H1 (cell line): ENCODE results near the gene PC. TPM values are rescaled to one million over a fixed set of nuclear protein-coding genes. Genes with fewer than 3 reads are reported as not detected.
A peak's percentile ranks its signal among the peaks of the same experiment; 100 is the strongest.

Source experiments
- CTCF ChIA-PET: fragments of 300-600 bp; sonication (Branson Sonifier 250); formaldehyde crosslinking; loops from one replicate; lab custom pipeline; 2021; ENCODE audit not compliant: partially characterized antibody; lab: Charles Lee
- POLR2A ChIA-PET: fragments of 300-600 bp; sonication (Branson Sonifier 250); formaldehyde crosslinking; loops from one replicate; lab custom pipeline; 2021; ENCODE audit warnings: inconsistent platforms; ENCODE audit not compliant: partially characterized antibody; lab: Charles Lee
- DNase-seq, 2 experiments: peaks; one replicate each; pipeline versions ENCODE4 v3.0.0 to v3.0.0-alpha.2; 2010 to 2022; ENCODE audit warnings: low spot score in 2 of 2, low read depth in 1 of 2, mixed read lengths in 1 of 2
- FAIRE-seq: peaks from 2 replicates; lab custom pipeline; 2011; peaks lifted over from hg19 to GRCh38; lab: Jason Lieb, UNC
- H2AFZ ChIP-seq: 2 replicates; pipeline ENCODE4 v1.8.1; 2012; ENCODE audit warnings: low read length, inconsistent platforms
- H2AK5ac ChIP-seq: 2 replicates; pipeline ENCODE4 v1.6.1; 2013; ENCODE audit warnings: low read depth, low read length
- H2BK120ac ChIP-seq: replicated peaks from 2 replicates; pipeline ENCODE3; 2013; ENCODE audit warnings: low read depth, low read length, inconsistent platforms
- H2BK12ac ChIP-seq: 2 replicates; pipeline ENCODE4 v1.6.1; 2013; ENCODE audit warnings: low read depth, low read length
- H2BK15ac ChIP-seq: 2 replicates; pipeline ENCODE4 v1.6.1; 2013; ENCODE audit warnings: low read length
- H2BK20ac ChIP-seq: 2 replicates; pipeline ENCODE4 v1.6.1; 2013; ENCODE audit warnings: low read length
- H2BK5ac ChIP-seq: 2 replicates; pipeline ENCODE4 v1.6.1; 2013; ENCODE audit warnings: low read depth, low read length
- H3K14ac ChIP-seq: 2 replicates; pipeline ENCODE4 v1.6.1; 2013; ENCODE audit warnings: inconsistent platforms; ENCODE audit not compliant: insufficient read length
- H3K18ac ChIP-seq: 2 replicates; pipeline ENCODE4 v1.6.1; 2013; ENCODE audit warnings: low read length; ENCODE audit errors: extremely low read depth
- H3K23ac ChIP-seq: 2 replicates; pipeline ENCODE4 v1.6.1; 2013; ENCODE audit warnings: inconsistent platforms; ENCODE audit not compliant: insufficient read length
- H3K23me2 ChIP-seq: 2 replicates; pipeline ENCODE4 v1.6.1; 2013; ENCODE audit warnings: low read depth, low read length
- H3K27ac ChIP-seq: 2 replicates; pipeline ENCODE4 v1.6.1; 2011; ENCODE audit warnings: low read depth, low read length, inconsistent platforms
- H3K27me3 ChIP-seq, 4 experiments: replicated peaks in 1 of 4; 1 replicate in 1 of 4; 2 replicates in 3 of 4; pipeline versions ENCODE4 v1.6.1 to v1.8.1; 2011 to 2013; ENCODE audit warnings: low read length in 3 of 4, mild to moderate bottlenecking in 3 of 4, inconsistent platforms in 2 of 4, mixed read lengths in 2 of 4, moderate library complexity in 1 of 4; ENCODE audit not compliant: control insufficient read depth in 3 of 4, insufficient read depth in 3 of 4; ENCODE audit errors: extremely low read depth in 1 of 4
- H3K36me3 ChIP-seq, 4 experiments: 2 replicates each; pipeline versions ENCODE4 v1.6.1 to v1.8.1; 2011 to 2013; ENCODE audit warnings: mild to moderate bottlenecking in 4 of 4, low read length in 3 of 4, moderate library complexity in 2 of 4, control low read depth in 1 of 4, inconsistent platforms in 1 of 4; ENCODE audit not compliant: insufficient read depth in 4 of 4, control insufficient read depth in 2 of 4
- H3K4ac ChIP-seq: replicated peaks from 2 replicates; pipeline ENCODE3; 2013; ENCODE audit warnings: low read length, low read depth, mixed read lengths, inconsistent platforms; ENCODE audit not compliant: insufficient read length
- H3K4me1 ChIP-seq, 4 experiments: replicated peaks in 1 of 4; 1 replicate in 1 of 4; 2 replicates in 3 of 4; pipeline versions ENCODE4 v1.6.1 to v1.8.1; 2011 to 2013; ENCODE audit warnings: low read length in 3 of 4, inconsistent platforms in 2 of 4, mixed read lengths in 1 of 4; ENCODE audit not compliant: insufficient read depth in 4 of 4, control insufficient read depth in 3 of 4
- H3K4me2 ChIP-seq, 2 experiments: 2 replicates each; pipeline versions ENCODE4 v1.6.1 to v1.8.1; 2011 to 2013; ENCODE audit warnings: low read depth in 2 of 2, low read length in 2 of 2, control low read depth in 1 of 2, inconsistent platforms in 1 of 2, mild to moderate bottlenecking in 1 of 2; ENCODE audit not compliant: insufficient read depth in 1 of 2
- H3K4me3 ChIP-seq, 4 experiments: fragments of 200-600, 300-600 bp in 1 of 4; sonication (generic), shearing (Covaris generic), sonication (Bioruptor Twin) in 1 of 4; 2 replicates each; pipeline versions ENCODE4 v1.5.1 to v1.8.1; 2011 to 2016; ENCODE audit warnings: low read length in 4 of 4, low read depth in 3 of 4, control low read depth in 2 of 4, inconsistent platforms in 2 of 4, mild to moderate bottlenecking in 2 of 4, mixed read lengths in 1 of 4, moderate library complexity in 1 of 4; ENCODE audit not compliant: insufficient read depth in 2 of 4; ENCODE audit errors: extremely low read depth in 1 of 4
- H3K56ac ChIP-seq: replicated peaks from 2 replicates; pipeline ENCODE3; 2013; ENCODE audit warnings: low read depth, mild to moderate bottlenecking, mixed read lengths, low read length, inconsistent platforms; ENCODE audit not compliant: insufficient read length
- H3K79me1 ChIP-seq: 2 replicates; pipeline ENCODE4 v1.6.1; 2013; ENCODE audit warnings: low read depth, low read length, control low read depth
- H3K79me2 ChIP-seq, 2 experiments: 2 replicates each; pipeline versions ENCODE4 v1.6.1 to v1.8.1; 2012 to 2013; ENCODE audit warnings: low read length in 2 of 2, mild to moderate bottlenecking in 2 of 2, inconsistent platforms in 1 of 2; ENCODE audit not compliant: insufficient read depth in 2 of 2, control insufficient read depth in 1 of 2
- H3K9ac ChIP-seq, 4 experiments: replicated peaks in 1 of 4; 1 replicate in 1 of 4; 2 replicates in 3 of 4; pipeline versions ENCODE4 v1.6.1 to v1.8.1; 2011 to 2013; ENCODE audit warnings: low read depth in 3 of 4, low read length in 3 of 4, control low read depth in 2 of 4, mild to moderate bottlenecking in 2 of 4, moderate library complexity in 2 of 4, inconsistent platforms in 1 of 4; ENCODE audit errors: extremely low read depth in 1 of 4
- H3K9me3 ChIP-seq, 2 experiments: 2 replicates each; pipeline versions ENCODE4 v1.6.1 to v1.8.1; 2012 to 2013; ENCODE audit warnings: mild to moderate bottlenecking in 2 of 2, moderate library complexity in 2 of 2, control low read depth in 1 of 2, inconsistent platforms in 1 of 2, low read depth in 1 of 2, low read length in 1 of 2, mixed read lengths in 1 of 2; ENCODE audit not compliant: insufficient read depth in 2 of 2
- H4K20me1 ChIP-seq, 2 experiments: replicated peaks in 1 of 2; 2 replicates each; pipeline versions ENCODE3 to v1.8.1; 2011 to 2013; ENCODE audit warnings: inconsistent platforms in 2 of 2, low read length in 2 of 2, mild to moderate bottlenecking in 1 of 2; ENCODE audit not compliant: insufficient read depth in 2 of 2, control insufficient read depth in 1 of 2
- H4K5ac ChIP-seq: 2 replicates; pipeline ENCODE4 v1.6.1; 2013; ENCODE audit warnings: low read length, low read depth, mixed read lengths, inconsistent platforms; ENCODE audit not compliant: insufficient read length
- H4K8ac ChIP-seq: 2 replicates; pipeline ENCODE4 v1.8.0; 2013; ENCODE audit warnings: mild to moderate bottlenecking, moderate library complexity, low read length, inconsistent platforms; ENCODE audit not compliant: insufficient read depth; ENCODE audit errors: extremely low read depth
- H4K91ac ChIP-seq: replicated peaks from 2 replicates; pipeline ENCODE3; 2013; ENCODE audit warnings: low read length, mixed read lengths, inconsistent platforms; ENCODE audit not compliant: insufficient read length
- BACH1 ChIP-seq: IDR thresholded peaks from 2 replicates; pipeline ENCODE4 v1.6.1; 2012; ENCODE audit warnings: low read length, improper control_type of control experiment
- CTCF ChIP-seq, 3 experiments: IDR thresholded peaks; 1 replicate in 2 of 3; 2 replicates in 1 of 3; pipeline versions ENCODE4 v1.5.1 to v1.6.1; 2011; ENCODE audit warnings: low read length in 3 of 3, mild to moderate bottlenecking in 3 of 3, inconsistent platforms in 2 of 3, low read depth in 1 of 3, moderate library complexity in 1 of 3; ENCODE audit not compliant: insufficient read depth in 1 of 3; ENCODE audit errors: control extremely low read depth in 1 of 3
- HDAC2 ChIP-seq, 2 experiments: fragments of 300-600 bp in 1 of 2; sonication (generic) in 1 of 2; IDR thresholded peaks; 2 replicates each; pipeline ENCODE4 v1.6.1; 2011 to 2012; ENCODE audit warnings: low read depth in 2 of 2, low read length in 2 of 2, mild to moderate bottlenecking in 2 of 2, moderate library complexity in 2 of 2, borderline replicate concordance in 1 of 2, inconsistent platforms in 1 of 2
- RBBP5 ChIP-seq: IDR thresholded peaks from 2 replicates; pipeline ENCODE4 v1.7.1; 2012; ENCODE audit warnings: low read depth, mild to moderate bottlenecking, inconsistent platforms, low read length, moderate library complexity, borderline replicate concordance
- SIX5 ChIP-seq: IDR thresholded peaks from 2 replicates; pipeline ENCODE4 v1.6.1; 2011; ENCODE audit warnings: mild to moderate bottlenecking, low read depth, low read length
- TAF7 ChIP-seq: optimal IDR thresholded peaks from 2 replicates; pipeline ENCODE3; 2011; ENCODE audit warnings: low read depth, mild to moderate bottlenecking, inconsistent platforms, low read length, moderate library complexity, borderline replicate concordance
- ZNF274 ChIP-seq: IDR thresholded peaks from 2 replicates; pipeline ENCODE4 v1.7.0; 2012; ENCODE audit warnings: low read length, borderline replicate concordance; ENCODE audit errors: extremely low read depth
- WGBS, 2 experiments: shearing (Covaris generic) in 1 of 2; methylation state at CpG; one replicate each; pipeline versions ENCODE4 v1.1.6 to v1.1.7; 2013 to 2015; ENCODE audit warnings: low lambda C conversion rate in 2 of 2, mixed read lengths in 2 of 2, inconsistent platforms in 1 of 2, low coverage in 1 of 2, missing lambda C conversion rate in 1 of 2; ENCODE audit not compliant: insufficient replicate concordance in 2 of 2, insufficient coverage in 1 of 2, insufficient read length in 1 of 2; ENCODE audit errors: extremely low coverage in 1 of 2, missing lambda C conversion rate in 1 of 2; 5-methylcytosine and 5-hydroxymethylcytosine counted together
- polyA plus RNA-seq, 7 experiments: library from polyadenylated mRNA; depleted of rRNA in 3 of 7; stranded (reverse) in 5 of 7; unstranded in 2 of 7; fragments of >200 nt in 5 of 7; fragments of 200-250 nt in 2 of 7; gene quantifications; 1 replicate in 5 of 7; 2 replicates in 1 of 7; 4 replicates in 1 of 7; pipeline versions ENCODE4 v1.2.1 to v1.2.3, GENCODE V29; 2011 to 2013; ENCODE audit warnings: missing spikeins in 2 of 7, mixed read lengths in 2 of 7
- total RNA-seq: library from RNA; stranded (reverse); fragmentation: NEBNext Ultra II Directional; extraction: Animal tissue kit (Norgen Biotek cat#: 25700); gene quantifications from 2 replicates; pipeline ENCODE4 v1.2.1, GENCODE V29; 2021

Gene PC
- total and polyA plus RNA-seq, 2 of the 8 experiments (the other 6 are each of a cell fraction or from before 2014, with no cell fraction given), result 11.5 to 27.5 TPM

- peak overlapping the region; percentile 57 to 77 (median 70) for H3K9ac ChIP-seq
- H3K27ac ChIP-seq, result peak overlapping the region; percentile 78
- 11% methylated on average over 35 of the region's 51 CpGs; no CpG with 5 or more reads in 1 of the 2 experiments for WGBS, 2 experiments
- no peaks in the 10 kb centered on the region for H3K79me1 ChIP-seq
- FAIRE-seq, result no peak
- peak overlapping the region; percentile 98 for H2BK5ac ChIP-seq
- peak overlapping the region; percentile 97 for H4K91ac ChIP-seq
- H3K4me3 ChIP-seq, result peak overlapping the region; percentile 71 to 92 (median 86)
- H4K20me1 ChIP-seq, result peaks cover 2 to 4% of the 10 kb centered on the region in 2 experiments
- peak overlapping the region; percentile 98 for H3K18ac ChIP-seq
- no peak overlapping the region for H2BK20ac ChIP-seq
- H3K4me1 ChIP-seq, result peaks cover 5 to 20% (median 9%) of the 10 kb centered on the region in 4 experiments
- H3K9me3 ChIP-seq, result no peaks in the 10 kb centered on the region
- peak; percentile 78 to 94 for DNase-seq
- H3K36me3 ChIP-seq, result peaks cover 0 to 18% (median 1%) of the 10 kb centered on the region in 4 experiments; a peak in 4 of 8 replicates
- peaks cover 8% of the 10 kb centered on the region for H3K23me2 ChIP-seq
- H3K56ac ChIP-seq, result peak overlapping the region; percentile 70
- H2BK15ac ChIP-seq, result peak overlapping the region; percentile 100
- H3K14ac ChIP-seq, result no peak overlapping the region
- ChIA-PET CTCF (interaction anchor here (0.6 to 6.3 kb wide), 10 partner anchors 10 to 431 kb away, joined by 3 to 72 read pairs (median 4); partner anchors contain the start of genes C11orf86 and RCE1), POLR2A (interaction anchor here (0.9 to 5.4 kb wide), 8 partner anchors 9 to 179 kb away, joined by 3 to 53 read pairs (median 4); partner anchors contain the start of genes C11orf86, RBM4B and RCE1)
- H3K23ac ChIP-seq, result no peak overlapping the region
- peak overlapping the region; percentile 86; the same call in 1 of the 2 replicates for H2AK5ac ChIP-seq
- peak overlapping the region; percentile 60 for H4K5ac ChIP-seq
- H3K27me3 ChIP-seq, result no peaks in the 10 kb centered on the region
- H4K8ac ChIP-seq, result peak overlapping the region; percentile 88
- H3K4ac ChIP-seq, result peak overlapping the region; percentile 98
- H3K79me2 ChIP-seq, result no peaks in the 10 kb centered on the region
- H2BK120ac ChIP-seq, result peak overlapping the region; percentile 50
- H3K4me2 ChIP-seq, result peak overlapping the region; percentile 96 to 98
- H2BK12ac ChIP-seq, result peak overlapping the region; percentile 80; the same call in 1 of the 2 replicates
- 0 out of 2 replicates have a peak overlapping the region, but pooled peaks have one; percentile 10 for H2AFZ ChIP-seq
- peak in 1 of 2 experiments; percentile 32; a peak in 1 of 4 replicates for TF ChIP-seq HDAC2 (IDR thresholded peaks at IDR 0.05; ENCODE audit: borderline replicate concordance in 1 of 2, low read depth in 2 of 2, low read length in 2 of 2)
- no peak; the same call in 1 of the 2 replicates for TF ChIP-seq RBBP5
- TF ChIP-seq CTCF (IDR thresholded peaks at IDR 0.05; ENCODE audit: control extremely low read depth in 1 of 3, insufficient read depth in 1 of 3, low read depth in 1 of 3, low read length in 3 of 3), result no peak
- peak; percentile 54 for TF ChIP-seq TAF7
- TF ChIP-seq ZNF274, result no peak
- TF ChIP-seq BACH1, result no peak
- no peak for TF ChIP-seq SIX5
Measured at GRCh38 chr11:66855574-66856495, 102.3 kb downstream of the PC start.
